RWPE1 (cell line): Measurements from ENCODE around the gene ZRANB1.

Source experiments
- CTCF ChIA-PET: fragments of 350-600 bp; sonication (Branson Sonifier 250); formaldehyde crosslinking; extraction: SDS; loops from one replicate; lab custom pipeline; 2021; lab: Yijun Ruan, JAX
- POLR2A ChIA-PET: fragments of 400-600 bp; formaldehyde crosslinking; extraction: SDS; loops from one replicate; lab custom pipeline; 2020; ENCODE audit warnings: antibody characterized with exemption; ENCODE audit not compliant: low non-redundant PET; lab: Yijun Ruan, JAX
- DNase-seq: peaks from one replicate; pipeline ENCODE4 v3.0.0; 2012; ENCODE audit warnings: low spot score
- H3K27ac ChIP-seq: fragments of 450-650 bp; 2 replicates; pipeline ENCODE4 v1.5.1; 2017
- CTCF ChIP-seq: fragments of 450-650 bp; conservative IDR thresholded peaks from 2 replicates; pipeline ENCODE4 v1.5.1; 2017; ENCODE audit warnings: low read depth, mild to moderate bottlenecking

The ZRANB1 gene

GRCh38 chr10:124918191-124918830, 23.6 kb upstream of the ZRANB1 start:
- no peak for TF ChIP-seq CTCF
- CTCF ChIA-PET = interaction anchor here (0.6 kb wide), 1 partner anchor 90 kb away, joined by 4 read pairs; no protein-coding TSS in a partner anchor
- DNase-seq = peak; percentile 54
- POLR2A ChIA-PET = interaction anchor here (0.5 kb wide), 1 partner anchor 238 kb away, joined by 3 read pairs; no protein-coding TSS in a partner anchor
- H3K27ac ChIP-seq = peak overlapping the region; percentile 93

- peak overlapping the region; percentile 34; the same call in 1 of the 2 replicates for H3K27ac ChIP-seq
- no peak for DNase-seq
- ChIA-PET CTCF (interaction anchor here (0.6 kb wide), 1 partner anchor 91 kb away, joined by 4 read pairs; no protein-coding TSS in a partner anchor), POLR2A (interaction anchor here (0.5 kb wide), 1 partner anchor 238 kb away, joined by 3 read pairs; no protein-coding TSS in a partner anchor)
- no peak for TF ChIP-seq CTCF
These were observed 23.0 kb upstream of the ZRANB1 start for GRCh38 chr10:124918906-124919305.

GRCh38 chr10:124921261-124921660, 20.7 kb upstream of the ZRANB1 start:
- POLR2A ChIA-PET = no interaction called here
- CTCF ChIA-PET = no interaction called here
- DNase-seq = peak; percentile 41
- H3K27ac ChIP-seq = no peak overlapping the region
- no peak for TF ChIP-seq CTCF

- no peak for TF ChIP-seq CTCF
These were observed 18.2 kb upstream of the ZRANB1 start for GRCh38 chr10:124923684-124924083.

GRCh38 chr10:124926548-124926947, 15.4 kb upstream of the ZRANB1 start:
- H3K27ac ChIP-seq = no peak overlapping the region
- ChIA-PET POLR2A (no interaction called here), CTCF (no interaction called here)
- TF ChIP-seq CTCF = no peak
- no peak for DNase-seq

More at GRCh38 chr10:124923684-124924083, 18.2 kb upstream of the ZRANB1 start:
- CTCF ChIA-PET = no interaction called here
- no peak for DNase-seq
- POLR2A ChIA-PET = no interaction called here
- no peak overlapping the region for H3K27ac ChIP-seq

- no peak overlapping the region for H3K27ac ChIP-seq
- no peak for DNase-seq
- ChIA-PET CTCF (no interaction called here), POLR2A (no interaction called here)
- no peak for TF ChIP-seq CTCF
These were observed 13.8 kb upstream of the ZRANB1 start for GRCh38 chr10:124928087-124928486.
